HEK293 (cell line): ENCODE results near the gene MAP4K2.

Experiments
- CTCF ChIA-PET: fragments of 350-600 bp; formaldehyde crosslinking; extraction: SDS; loops from one replicate; lab custom pipeline; 2021; ENCODE audit warnings: antibody characterized with exemption; lab: Yijun Ruan, JAX
- POLR2A ChIA-PET: fragments of 300-600 bp; formaldehyde crosslinking; extraction: SDS; loops from one replicate; lab custom pipeline; 2020; ENCODE audit warnings: antibody characterized with exemption, inconsistent platforms; lab: Yijun Ruan, JAX
- H3K27ac ChIP-seq: fragments of 200-500 bp; sonication (Bioruptor generic); 2 replicates; pipeline ENCODE4 v1.5.1; 2014; ENCODE audit warnings: low read depth, low read length, control low read depth, inconsistent platforms; ENCODE audit errors: extremely low read depth
- H3K36me3 ChIP-seq, 2 experiments: fragments of 200-500 bp in 1 of 2; sonication (Bioruptor generic) in 1 of 2; 1 replicate in 1 of 2; 2 replicates in 1 of 2; pipeline ENCODE4 v1.5.1; 2014 to 2017; ENCODE audit warnings: inconsistent platforms in 2 of 2, low read length in 2 of 2; ENCODE audit not compliant: control insufficient read depth in 2 of 2, insufficient read depth in 1 of 2
- H3K4me1 ChIP-seq: fragments of 200-500 bp; sonication (Bioruptor generic); 2 replicates; pipeline ENCODE4 v1.5.1; 2014; ENCODE audit warnings: mild to moderate bottlenecking, low read length, inconsistent platforms; ENCODE audit not compliant: control insufficient read depth, insufficient read depth
- H3K4me3 ChIP-seq: 2 replicates; pipeline ENCODE4 v1.5.1; 2011; ENCODE audit warnings: low read depth, mild to moderate bottlenecking, control low read depth, low read length, moderate library complexity
- H3K9me3 ChIP-seq: fragments of 200-500 bp; sonication (Bioruptor generic); 2 replicates; pipeline ENCODE4 v1.5.1; 2014; ENCODE audit warnings: low read depth, low read length, inconsistent platforms; ENCODE audit not compliant: control insufficient read depth, insufficient read depth
- EGR2 ChIP-seq: fragments of 450-650 bp; formaldehyde crosslinking; IDR thresholded peaks from 2 replicates; pipeline ENCODE4 v1.5.1; 2016; ENCODE audit warnings: low read depth, missing biosample characterization, missing genetic modification characterization
- MYNN ChIP-seq: fragments of 450-650 bp; formaldehyde crosslinking; IDR thresholded peaks from 2 replicates; pipeline ENCODE4 v1.5.1; 2016; ENCODE audit warnings: missing biosample characterization, missing genetic modification characterization, borderline replicate concordance
- SCRT2 ChIP-seq: fragments of 450-650 bp; formaldehyde crosslinking; IDR thresholded peaks from 2 replicates; pipeline ENCODE4 v1.5.1; 2016; ENCODE audit warnings: missing biosample characterization, missing genetic modification characterization
- ZNF248 ChIP-seq: fragments of 450-650 bp; formaldehyde crosslinking; IDR thresholded peaks from 2 replicates; pipeline ENCODE4 v1.5.1; 2017; ENCODE audit warnings: missing biosample characterization, missing genetic modification characterization
- ZNF292 ChIP-seq: fragments of 450-650 bp; formaldehyde crosslinking; IDR thresholded peaks from 2 replicates; pipeline ENCODE4 v1.5.1; 2016; ENCODE audit warnings: low read depth, missing biosample characterization, missing genetic modification characterization, borderline replicate concordance
- ZNF416 ChIP-seq: fragments of 450-650 bp; formaldehyde crosslinking; IDR thresholded peaks from 2 replicates; pipeline ENCODE4 v1.5.1; 2016; ENCODE audit warnings: missing biosample characterization, missing genetic modification characterization
- ZNF426 ChIP-seq: fragments of 450-650 bp; formaldehyde crosslinking; IDR thresholded peaks from 2 replicates; pipeline ENCODE4 v1.5.1; 2017; ENCODE audit warnings: missing biosample characterization, missing genetic modification characterization, mild to moderate bottlenecking, inconsistent platforms, moderate library complexity
- ZNF473 ChIP-seq: fragments of 450-650 bp; formaldehyde crosslinking; IDR thresholded peaks from 2 replicates; pipeline ENCODE4 v1.5.1; 2017; ENCODE audit warnings: missing biosample characterization, missing genetic modification characterization
- ZNF530 ChIP-seq: fragments of 450-650 bp; formaldehyde crosslinking; IDR thresholded peaks from 2 replicates; pipeline ENCODE4 v1.5.1; 2016; ENCODE audit warnings: low read depth, missing biosample characterization, missing genetic modification characterization
- ZNF596 ChIP-seq: fragments of 450-650 bp; IDR thresholded peaks from 2 replicates; pipeline ENCODE4 v1.5.0; 2018; ENCODE audit warnings: missing biosample characterization, mild to moderate bottlenecking, missing genetic modification characterization, moderate library complexity
- ZNF658 ChIP-seq: fragments of 450-650 bp; formaldehyde crosslinking; IDR thresholded peaks from 2 replicates; pipeline ENCODE4; 2016; ENCODE audit warnings: missing biosample characterization, missing genetic modification characterization
- ZXDB ChIP-seq: fragments of 450-650 bp; formaldehyde crosslinking; IDR thresholded peaks from 2 replicates; pipeline ENCODE4 v1.5.1; 2016; ENCODE audit warnings: missing biosample characterization, missing genetic modification characterization
- TF ChIP-seq, protein P1 (sequence below): fragments of 450-650 bp; formaldehyde crosslinking; IDR thresholded peaks from 2 replicates; pipeline ENCODE4 v1.5.1; 2016; ENCODE audit warnings: missing biosample characterization, missing genetic modification characterization
- TF ChIP-seq, protein P2 (sequence below): fragments of 450-650 bp; formaldehyde crosslinking; IDR thresholded peaks from 2 replicates; pipeline ENCODE4 v1.5.1; 2016; ENCODE audit warnings: missing biosample characterization, missing genetic modification characterization
- TF ChIP-seq, protein P3 (sequence below): fragments of 450-650 bp; formaldehyde crosslinking; IDR thresholded peaks from 2 replicates; pipeline ENCODE4 v1.5.1; 2016; ENCODE audit warnings: missing biosample characterization, missing genetic modification characterization
- TF ChIP-seq, protein P4 (sequence below): fragments of 450-650 bp; formaldehyde crosslinking; IDR thresholded peaks from 2 replicates; pipeline ENCODE4 v1.5.1; 2016; ENCODE audit warnings: missing biosample characterization, missing genetic modification characterization
- TF ChIP-seq, protein P5 (sequence below): fragments of 450-650 bp; formaldehyde crosslinking; IDR thresholded peaks from 2 replicates; pipeline ENCODE4 v1.5.1; 2017; ENCODE audit warnings: missing biosample characterization, missing genetic modification characterization

Gene MAP4K2

DNA sequence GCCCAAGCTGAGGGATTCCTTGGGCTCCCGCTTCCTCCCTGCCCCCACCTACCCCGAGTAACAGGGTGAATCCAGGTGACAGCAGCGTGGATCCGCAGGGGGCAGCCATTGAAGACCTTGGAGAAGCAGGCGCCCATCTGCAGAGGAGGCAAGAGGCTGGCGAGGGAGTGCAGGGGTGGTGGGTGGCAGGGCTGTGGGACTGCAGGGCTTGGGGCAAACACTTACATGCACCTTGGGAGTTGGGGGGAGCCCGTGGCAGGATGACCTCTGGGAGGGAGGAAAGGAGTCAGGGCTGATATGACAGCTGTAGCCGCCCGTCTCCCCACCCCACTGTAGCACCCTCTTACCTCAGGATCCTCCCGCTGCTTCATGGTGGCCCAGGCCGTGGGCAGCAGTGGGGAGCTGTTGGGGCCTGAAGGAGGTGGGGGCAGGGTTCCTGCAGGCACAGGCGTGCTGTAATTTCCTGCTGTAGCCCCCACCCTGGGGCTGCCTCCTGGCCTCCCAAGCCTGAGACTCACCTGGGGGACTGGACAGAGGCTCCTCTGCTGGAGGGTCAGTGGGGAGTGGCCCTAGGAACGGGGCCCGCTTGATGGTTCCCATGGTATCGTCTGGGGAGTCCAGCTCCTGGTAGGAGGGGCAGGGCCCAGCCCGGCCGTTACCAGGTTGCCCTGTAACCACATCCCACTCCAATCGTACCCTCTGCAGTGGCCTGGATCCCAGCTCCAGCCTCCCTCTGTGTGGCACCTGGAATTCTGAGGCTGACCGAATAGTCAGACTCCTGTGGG lies 6.1 kb downstream of the MAP4K2 start:
- peaks cover 0 to 29% of the 10 kb centered on the region in 2 experiments; a peak in 1 of 3 replicates for H3K36me3 ChIP-seq
- ChIA-PET POLR2A (no interaction called here), CTCF (interaction anchor here (0.8 kb wide), 1 partner anchor 10 kb away, joined by 4 read pairs; no protein-coding TSS in a partner anchor)
- no peaks in the 10 kb centered on the region for H3K9me3 ChIP-seq
- H3K4me1 ChIP-seq: no peaks in the 10 kb centered on the region
- no peak overlapping the region for H3K4me3 ChIP-seq
- H3K27ac ChIP-seq: no peak overlapping the region
- TF ChIP-seq EGR2 (tag by site-specific recombination): 0 out of 2 replicates have a peak, but pooled peaks have one; percentile 22
- TF ChIP-seq, protein P1, sequence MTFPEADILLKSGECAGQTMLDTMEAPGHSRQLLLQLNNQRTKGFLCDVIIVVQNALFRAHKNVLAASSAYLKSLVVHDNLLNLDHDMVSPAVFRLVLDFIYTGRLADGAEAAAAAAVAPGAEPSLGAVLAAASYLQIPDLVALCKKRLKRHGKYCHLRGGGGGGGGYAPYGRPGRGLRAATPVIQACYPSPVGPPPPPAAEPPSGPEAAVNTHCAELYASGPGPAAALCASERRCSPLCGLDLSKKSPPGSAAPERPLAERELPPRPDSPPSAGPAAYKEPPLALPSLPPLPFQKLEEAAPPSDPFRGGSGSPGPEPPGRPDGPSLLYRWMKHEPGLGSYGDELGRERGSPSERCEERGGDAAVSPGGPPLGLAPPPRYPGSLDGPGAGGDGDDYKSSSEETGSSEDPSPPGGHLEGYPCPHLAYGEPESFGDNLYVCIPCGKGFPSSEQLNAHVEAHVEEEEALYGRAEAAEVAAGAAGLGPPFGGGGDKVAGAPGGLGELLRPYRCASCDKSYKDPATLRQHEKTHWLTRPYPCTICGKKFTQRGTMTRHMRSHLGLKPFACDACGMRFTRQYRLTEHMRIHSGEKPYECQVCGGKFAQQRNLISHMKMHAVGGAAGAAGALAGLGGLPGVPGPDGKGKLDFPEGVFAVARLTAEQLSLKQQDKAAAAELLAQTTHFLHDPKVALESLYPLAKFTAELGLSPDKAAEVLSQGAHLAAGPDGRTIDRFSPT (tag by site-specific recombination): no peak

DNA sequence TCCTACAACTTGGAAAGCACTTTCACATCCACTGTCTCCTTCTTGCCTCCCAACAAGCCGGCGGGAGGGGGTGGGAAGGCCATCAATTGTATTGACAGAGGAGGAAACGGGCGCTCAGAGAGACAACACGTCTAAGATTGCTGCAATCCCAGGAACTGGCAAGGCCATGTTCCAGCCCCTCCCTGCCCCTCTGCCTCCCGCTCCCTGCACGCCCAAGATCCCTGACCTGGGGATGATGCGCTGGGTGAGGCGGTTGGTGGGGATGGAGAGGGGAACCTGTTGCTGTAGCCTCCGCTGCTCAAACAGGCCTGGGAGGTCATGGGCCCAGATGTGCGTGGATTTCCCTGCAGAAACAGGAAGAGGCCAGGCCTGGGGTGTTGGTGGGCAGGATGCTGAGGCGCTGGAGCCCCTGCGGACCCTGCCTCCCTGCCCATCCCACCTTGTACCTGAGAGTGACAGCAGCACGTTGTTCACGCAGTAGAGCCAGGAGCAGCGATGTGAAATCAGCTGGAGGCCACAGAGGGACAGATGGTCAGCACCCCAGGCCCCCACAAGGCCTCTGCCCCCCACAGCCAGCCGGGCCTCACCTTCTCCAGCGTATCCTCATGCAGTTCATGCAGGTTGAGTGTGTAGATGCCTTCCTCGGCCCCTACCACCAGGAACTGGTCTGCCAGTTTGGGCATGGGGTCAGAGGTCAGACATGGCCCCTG lies 6.8 kb downstream of the MAP4K2 start:
- Histone ChIP-seq H3K4me3 (no peak overlapping the region), H3K4me1 (no peaks in the 10 kb centered on the region), H3K27ac (no peak overlapping the region), H3K9me3 (no peaks in the 10 kb centered on the region), H3K36me3 (peaks cover 0 to 29% of the 10 kb centered on the region in 2 experiments; a peak in 1 of 3 replicates)
- ChIA-PET POLR2A (no interaction called here), CTCF (no interaction called here)
- TF ChIP-seq, protein P1 (tag by site-specific recombination): 0 out of 2 replicates have a peak, but pooled peaks have one; percentile 7
- TF ChIP-seq ZNF658 (tag by site-specific recombination) (no peak), SCRT2 (tag by site-specific recombination) (peak; percentile 79)

DNA sequence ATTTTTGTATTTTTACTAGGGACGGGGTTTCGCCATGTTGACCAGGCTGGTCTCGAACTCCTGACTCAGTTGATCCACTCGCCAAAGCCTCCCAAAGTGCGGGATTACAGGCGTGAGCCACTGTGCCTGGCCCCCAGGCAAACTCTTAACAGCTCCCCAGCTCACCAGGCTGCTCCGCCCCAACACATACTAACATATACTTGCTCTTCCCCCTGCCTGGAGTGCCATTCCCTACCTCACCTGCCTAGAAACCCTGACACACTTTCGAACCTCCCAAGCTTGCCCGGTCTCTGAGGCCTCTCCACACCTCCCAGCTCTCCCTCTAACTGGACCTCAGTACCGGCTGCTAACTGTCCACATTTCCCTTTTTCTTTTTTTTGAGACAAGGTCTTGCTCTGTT lies 8.5 kb downstream of the MAP4K2 start:
- Histone ChIP-seq H3K4me1 (no peaks in the 10 kb centered on the region), H3K36me3 (peaks cover 0 to 36% of the 10 kb centered on the region in 2 experiments; a peak in 1 of 3 replicates), H3K4me3 (no peak overlapping the region), H3K27ac (no peak overlapping the region), H3K9me3 (no peaks in the 10 kb centered on the region)
- POLR2A ChIA-PET: interaction anchor here (1.1 kb wide), 1 partner anchor 16 kb away, joined by 4 read pairs; no protein-coding TSS in a partner anchor
- CTCF ChIA-PET: interaction anchor here (0.6 to 1.4 kb wide), 6 partner anchors 9 to 411 kb away, joined by 3 to 6 read pairs (median 3); partner anchors contain the start of gene MAP4K2
- TF ChIP-seq, protein P2, sequence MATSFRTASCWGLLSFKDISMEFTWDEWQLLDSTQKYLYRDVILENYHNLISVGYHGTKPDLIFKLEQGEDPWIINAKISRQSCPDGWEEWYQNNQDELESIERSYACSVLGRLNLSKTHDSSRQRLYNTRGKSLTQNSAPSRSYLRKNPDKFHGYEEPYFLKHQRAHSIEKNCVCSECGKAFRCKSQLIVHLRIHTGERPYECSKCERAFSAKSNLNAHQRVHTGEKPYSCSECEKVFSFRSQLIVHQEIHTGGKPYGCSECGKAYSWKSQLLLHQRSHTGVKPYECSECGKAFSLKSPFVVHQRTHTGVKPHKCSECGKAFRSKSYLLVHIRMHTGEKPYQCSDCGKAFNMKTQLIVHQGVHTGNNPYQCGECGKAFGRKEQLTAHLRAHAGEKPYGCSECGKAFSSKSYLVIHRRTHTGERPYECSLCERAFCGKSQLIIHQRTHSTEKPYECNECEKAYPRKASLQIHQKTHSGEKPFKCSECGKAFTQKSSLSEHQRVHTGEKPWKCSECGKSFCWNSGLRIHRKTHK (tag by site-specific recombination): no peak
- TF ChIP-seq ZNF248 (tag by site-specific recombination): no peak
- TF ChIP-seq, protein P3, sequence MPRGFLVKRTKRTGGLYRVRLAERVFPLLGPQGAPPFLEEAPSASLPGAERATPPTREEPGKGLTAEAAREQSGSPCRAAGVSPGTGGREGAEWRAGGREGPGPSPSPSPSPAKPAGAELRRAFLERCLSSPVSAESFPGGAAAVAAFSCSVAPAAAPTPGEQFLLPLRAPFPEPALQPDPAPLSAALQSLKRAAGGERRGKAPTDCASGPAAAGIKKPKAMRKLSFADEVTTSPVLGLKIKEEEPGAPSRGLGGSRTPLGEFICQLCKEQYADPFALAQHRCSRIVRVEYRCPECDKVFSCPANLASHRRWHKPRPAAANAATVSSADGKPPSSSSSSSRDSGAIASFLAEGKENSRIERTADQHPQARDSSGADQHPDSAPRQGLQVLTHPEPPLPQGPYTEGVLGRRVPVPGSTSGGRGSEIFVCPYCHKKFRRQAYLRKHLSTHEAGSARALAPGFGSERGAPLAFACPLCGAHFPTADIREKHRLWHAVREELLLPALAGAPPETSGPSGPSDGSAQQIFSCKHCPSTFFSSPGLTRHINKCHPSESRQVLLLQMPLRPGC (tag by site-specific recombination): no peak
- TF ChIP-seq ZNF426 (tag by site-specific recombination): no peak
- TF ChIP-seq, protein P4, sequence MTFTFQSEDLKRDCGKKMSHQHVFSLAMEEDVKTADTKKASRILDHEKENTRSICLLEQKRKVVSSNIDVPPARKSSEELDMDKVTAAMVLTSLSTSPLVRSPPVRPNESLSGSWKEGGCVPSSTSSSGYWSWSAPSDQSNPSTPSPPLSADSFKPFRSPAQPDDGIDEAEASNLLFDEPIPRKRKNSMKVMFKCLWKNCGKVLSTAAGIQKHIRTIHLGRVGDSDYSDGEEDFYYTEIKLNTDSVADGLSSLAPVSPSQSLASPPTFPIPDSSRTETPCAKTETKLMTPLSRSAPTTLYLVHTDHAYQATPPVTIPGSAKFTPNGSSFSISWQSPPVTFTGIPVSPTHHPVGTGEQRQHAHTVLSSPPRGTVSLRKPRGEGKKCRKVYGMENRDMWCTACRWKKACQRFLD (tag by site-specific recombination): no peak
- TF ChIP-seq MYNN: no peak
- no peak for TF ChIP-seq ZNF473 (tag by site-specific recombination)
- TF ChIP-seq ZNF416 (tag by site-specific recombination): no peak
- TF ChIP-seq ZNF596 (tag by site-specific recombination): no peak
- no peak for TF ChIP-seq ZXDB (tag by site-specific recombination)
- TF ChIP-seq ZNF530: no peak
- TF ChIP-seq ZNF292 (tag by site-specific recombination): no peak
- TF ChIP-seq, protein P5, sequence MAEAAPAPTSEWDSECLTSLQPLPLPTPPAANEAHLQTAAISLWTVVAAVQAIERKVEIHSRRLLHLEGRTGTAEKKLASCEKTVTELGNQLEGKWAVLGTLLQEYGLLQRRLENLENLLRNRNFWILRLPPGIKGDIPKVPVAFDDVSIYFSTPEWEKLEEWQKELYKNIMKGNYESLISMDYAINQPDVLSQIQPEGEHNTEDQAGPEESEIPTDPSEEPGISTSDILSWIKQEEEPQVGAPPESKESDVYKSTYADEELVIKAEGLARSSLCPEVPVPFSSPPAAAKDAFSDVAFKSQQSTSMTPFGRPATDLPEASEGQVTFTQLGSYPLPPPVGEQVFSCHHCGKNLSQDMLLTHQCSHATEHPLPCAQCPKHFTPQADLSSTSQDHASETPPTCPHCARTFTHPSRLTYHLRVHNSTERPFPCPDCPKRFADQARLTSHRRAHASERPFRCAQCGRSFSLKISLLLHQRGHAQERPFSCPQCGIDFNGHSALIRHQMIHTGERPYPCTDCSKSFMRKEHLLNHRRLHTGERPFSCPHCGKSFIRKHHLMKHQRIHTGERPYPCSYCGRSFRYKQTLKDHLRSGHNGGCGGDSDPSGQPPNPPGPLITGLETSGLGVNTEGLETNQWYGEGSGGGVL (tag by site-specific recombination): no peak
